Body of pancreas (tissue), 4 donors: ENCODE measurements around the gene DAB2IP.

Source experiments
- CTCF ChIP-seq, 7 experiments: fragments of 450-650 bp in 4 of 7; fragments of 200-600 bp in 3 of 7; sonication (generic) in 3 of 7; IDR thresholded peaks; one replicate each; pipeline ENCODE4 v1.5.1; 2016 to 2019; ENCODE audit warnings: antibody characterized with exemption in 7 of 7
- POLR2A ChIP-seq, 3 donors: fragments of 450-650 bp; IDR thresholded peaks; one replicate each; pipeline ENCODE4 v1.6.1; 2016; ENCODE audit warnings: antibody characterized with exemption in 3 of 3, mild to moderate bottlenecking in 2 of 3

DNA sequence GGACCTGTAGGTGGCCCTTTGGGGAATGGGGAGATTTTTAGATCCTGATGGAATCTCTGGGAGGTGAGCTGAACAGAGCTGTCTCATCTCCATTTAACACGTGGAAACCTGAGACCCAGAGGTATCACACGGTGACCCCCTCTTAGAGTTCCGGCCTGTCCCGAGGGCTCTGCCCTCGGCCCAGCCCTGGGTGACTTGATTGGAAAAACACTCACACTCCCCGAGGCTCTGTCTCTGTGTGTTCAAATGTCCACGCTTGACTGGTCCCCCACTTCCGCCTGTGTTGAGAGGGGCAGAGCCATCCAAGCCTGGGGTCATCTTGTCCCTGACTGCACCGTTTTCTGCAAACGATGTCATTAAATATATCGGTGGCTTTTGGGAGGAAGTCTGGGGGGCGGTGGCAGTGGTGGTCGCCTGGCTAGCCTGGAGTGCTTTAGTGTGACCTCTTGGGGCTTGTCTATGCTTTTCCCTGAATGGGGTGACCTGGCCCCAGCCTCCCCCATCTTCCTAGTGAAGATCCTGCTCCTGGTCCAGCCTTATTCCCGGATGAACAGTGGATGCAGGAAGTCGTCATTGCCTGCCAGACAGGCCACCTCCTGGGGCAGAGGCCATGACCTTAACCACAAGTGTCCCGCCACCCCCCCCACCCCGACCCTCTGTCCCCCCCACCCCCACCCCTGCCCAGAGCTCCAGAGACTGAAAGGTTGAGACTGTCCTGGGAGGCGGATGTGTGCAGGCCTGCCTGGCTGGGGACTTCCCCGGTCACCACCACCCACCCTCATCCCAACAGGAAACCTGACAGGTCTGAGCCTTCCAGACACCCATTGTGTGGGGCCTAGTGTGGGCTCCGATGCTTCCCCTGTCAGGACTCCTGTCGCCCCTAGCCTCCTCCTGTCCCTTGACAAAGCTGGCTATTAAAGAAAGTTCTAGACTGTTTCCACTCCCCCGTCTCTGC is 5.3 kb upstream of the DAB2IP start:
- no peak for TF ChIP-seq CTCF (IDR thresholded peaks at IDR 0.05)
- no peak for TF ChIP-seq POLR2A (IDR thresholded peaks at IDR 0.05)
